ENCODE measurements around the gene AK9. TPM values are rescaled to one million over a fixed set of nuclear protein-coding genes. Genes with fewer than 3 reads are reported as not detected.

Gene AK9
- total RNA-seq, 4 donors from 2014 or later = 9.1 to 15.7 (median 13.2) TPM

DNA sequence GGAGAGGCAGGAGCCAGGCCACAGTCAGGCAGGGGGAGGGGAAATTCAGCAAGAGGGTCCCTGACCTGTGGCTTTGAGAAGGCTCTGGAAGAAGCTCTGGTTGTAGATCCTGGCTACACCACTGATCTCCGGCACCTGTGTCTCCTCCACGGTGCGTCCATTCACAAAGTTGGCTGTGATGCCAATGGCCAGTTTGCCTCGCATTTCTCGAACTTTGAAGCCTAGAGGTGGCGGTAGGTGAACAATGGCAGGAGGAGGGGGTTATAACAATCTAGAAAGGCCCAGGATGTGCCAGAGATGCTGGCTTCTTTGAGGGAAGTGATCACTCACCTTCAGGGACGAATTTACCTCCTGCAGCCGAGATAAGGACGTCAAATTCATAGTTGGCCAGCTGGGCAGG is 238.8 kb downstream of the AK9 start:
- H3K27ac ChIP-seq = no peak overlapping the region
- 96 to 100% methylated on average over 7 to 8 of the region's 9 CpGs for WGBS, 2 donors (ENCODE audit: low coverage in 1 of 2)
- TF ChIP-seq POLR2A (IDR thresholded peaks at IDR 0.05) (no peak), POLR2AphosphoS5 (IDR thresholded peaks at IDR 0.05) (no peak), EP300 (IDR thresholded peaks at IDR 0.05) (no peak)
- TF ChIP-seq, protein P1, sequence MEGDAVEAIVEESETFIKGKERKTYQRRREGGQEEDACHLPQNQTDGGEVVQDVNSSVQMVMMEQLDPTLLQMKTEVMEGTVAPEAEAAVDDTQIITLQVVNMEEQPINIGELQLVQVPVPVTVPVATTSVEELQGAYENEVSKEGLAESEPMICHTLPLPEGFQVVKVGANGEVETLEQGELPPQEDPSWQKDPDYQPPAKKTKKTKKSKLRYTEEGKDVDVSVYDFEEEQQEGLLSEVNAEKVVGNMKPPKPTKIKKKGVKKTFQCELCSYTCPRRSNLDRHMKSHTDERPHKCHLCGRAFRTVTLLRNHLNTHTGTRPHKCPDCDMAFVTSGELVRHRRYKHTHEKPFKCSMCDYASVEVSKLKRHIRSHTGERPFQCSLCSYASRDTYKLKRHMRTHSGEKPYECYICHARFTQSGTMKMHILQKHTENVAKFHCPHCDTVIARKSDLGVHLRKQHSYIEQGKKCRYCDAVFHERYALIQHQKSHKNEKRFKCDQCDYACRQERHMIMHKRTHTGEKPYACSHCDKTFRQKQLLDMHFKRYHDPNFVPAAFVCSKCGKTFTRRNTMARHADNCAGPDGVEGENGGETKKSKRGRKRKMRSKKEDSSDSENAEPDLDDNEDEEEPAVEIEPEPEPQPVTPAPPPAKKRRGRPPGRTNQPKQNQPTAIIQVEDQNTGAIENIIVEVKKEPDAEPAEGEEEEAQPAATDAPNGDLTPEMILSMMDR (IDR thresholded peaks at IDR 0.05) = no peak
- H3K4me1 ChIP-seq = peaks cover 0 to 32% (median 12%) of the 10 kb centered on the region in 3 donors
- no peaks in the 10 kb centered on the region for H3K27me3 ChIP-seq
- no peaks in the 10 kb centered on the region for H3K9me3 ChIP-seq
- ATAC-seq = no peak
- no peak overlapping the region for H3K4me3 ChIP-seq
- H3K36me3 ChIP-seq = peaks cover 0 to 14% of the 10 kb centered on the region in 2 donors

DNA sequence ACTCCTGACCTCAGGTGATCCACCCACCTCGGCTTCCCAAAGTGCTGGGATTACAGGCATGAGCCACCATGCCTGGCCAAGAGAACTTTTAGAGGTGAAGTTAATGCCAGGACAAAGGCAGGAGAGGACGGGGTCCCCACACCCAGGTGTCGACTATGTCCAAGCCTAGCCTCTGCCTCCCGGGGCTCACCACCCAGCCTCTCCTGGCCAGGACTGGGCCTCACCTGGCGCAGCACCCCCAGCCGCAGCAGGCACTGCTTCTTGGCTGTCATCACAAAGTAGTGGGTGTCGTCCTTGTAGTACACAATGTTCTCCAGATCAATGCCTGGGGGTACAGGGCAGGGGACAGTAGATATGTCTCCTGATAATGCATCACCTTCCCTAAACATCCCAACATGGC is 239.6 kb downstream of the AK9 start:
- TF ChIP-seq POLR2AphosphoS5 (IDR thresholded peaks at IDR 0.05) (no peak), EP300 (IDR thresholded peaks at IDR 0.05) (no peak), POLR2A (IDR thresholded peaks at IDR 0.05) (no peak)
- TF ChIP-seq, protein P1 (IDR thresholded peaks at IDR 0.05) = no peak
- no peak overlapping the region for H3K4me3 ChIP-seq
- no peaks in the 10 kb centered on the region for H3K27me3 ChIP-seq
- no peak for ATAC-seq
- H3K4me1 ChIP-seq = peaks cover 0 to 25% (median 12%) of the 10 kb centered on the region in 3 donors
- 90% methylated on average over 2 of the region's 7 CpGs; no CpG with 5 or more reads in 1 of the 2 donors for WGBS, 2 donors (ENCODE audit: low coverage in 1 of 2)
- H3K27ac ChIP-seq = no peak overlapping the region
- H3K9me3 ChIP-seq = no peaks in the 10 kb centered on the region
- peaks cover 0 to 22% of the 10 kb centered on the region in 2 donors for H3K36me3 ChIP-seq

DNA sequence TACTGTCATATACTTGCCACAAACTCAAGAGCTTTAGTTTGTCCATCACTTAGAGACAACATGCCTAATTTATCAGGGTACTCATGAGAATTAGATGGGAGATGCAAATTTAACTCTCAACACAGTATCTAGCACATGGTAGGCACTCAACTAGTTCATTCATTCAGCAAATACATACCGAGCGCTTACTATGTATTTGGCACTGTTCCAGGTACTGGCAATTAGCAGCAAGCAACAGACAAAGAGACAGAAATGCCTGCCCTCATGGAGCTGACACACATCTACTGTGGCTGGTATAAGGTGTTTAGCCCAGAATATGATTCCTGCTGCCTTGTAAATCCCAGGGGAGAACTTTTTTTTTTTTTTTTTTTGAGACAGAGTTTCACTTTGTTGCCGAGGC is 240.2 kb downstream of the AK9 start:
- ATAC-seq = no peak
- WGBS, 2 donors (ENCODE audit: low coverage in 1 of 2) = 83 to 90% methylated on average over 2 to 3 of the region's 3 CpGs
- Histone ChIP-seq H3K27me3 (no peaks in the 10 kb centered on the region), H3K4me3 (no peak overlapping the region), H3K4me1 (peaks cover 0 to 19% (median 8%) of the 10 kb centered on the region in 3 donors), H3K27ac (no peak overlapping the region), H3K9me3 (no peaks in the 10 kb centered on the region), H3K36me3 (peaks cover 0 to 28% of the 10 kb centered on the region in 2 donors)
- no peak for TF ChIP-seq EP300 (IDR thresholded peaks at IDR 0.05)
- TF ChIP-seq, protein P1 (IDR thresholded peaks at IDR 0.05) = no peak
- TF ChIP-seq POLR2A (IDR thresholded peaks at IDR 0.05) = no peak
- TF ChIP-seq POLR2AphosphoS5 (IDR thresholded peaks at IDR 0.05) = no peak

DNA sequence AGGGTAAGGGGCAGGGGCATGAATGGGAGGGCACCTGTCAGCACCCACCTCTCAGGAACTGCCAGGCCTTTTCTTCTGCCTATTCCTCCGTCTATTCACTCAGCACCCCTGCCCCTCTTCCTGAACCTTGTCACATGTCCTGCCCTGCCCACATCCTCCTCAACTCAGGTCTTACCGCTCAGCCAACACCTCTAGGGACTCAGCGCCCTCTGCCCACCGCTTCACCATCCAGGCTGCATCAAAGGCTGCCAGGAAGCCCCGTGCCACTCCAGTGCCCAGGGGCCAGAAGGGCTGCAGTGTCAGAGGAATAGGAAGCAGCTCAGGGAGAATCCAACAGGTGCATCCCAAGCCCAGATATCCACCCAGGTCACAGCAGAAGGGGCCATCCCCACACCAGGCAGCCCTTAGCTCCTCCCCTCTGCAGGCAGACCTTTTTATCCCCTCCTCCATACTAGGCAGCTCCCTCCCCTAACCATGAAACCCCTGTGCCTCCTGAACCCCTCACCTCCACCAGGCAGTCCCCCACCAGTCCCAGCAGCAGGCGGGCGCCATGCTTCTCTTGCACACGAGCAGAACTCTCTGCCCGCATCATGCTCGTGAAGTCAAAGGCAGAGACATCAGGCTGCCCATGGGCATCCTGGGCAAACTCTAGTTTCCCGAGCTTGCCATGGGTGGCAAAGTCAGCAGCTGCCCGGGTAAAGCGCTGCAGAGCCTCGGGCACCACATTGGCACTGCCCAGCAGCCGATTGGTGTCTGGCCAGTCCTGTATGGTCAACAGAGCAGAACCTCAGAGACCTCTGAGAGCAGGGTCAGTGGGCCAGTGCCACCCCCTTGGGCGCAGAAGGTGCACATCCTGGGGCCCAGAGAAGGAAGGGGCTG is 241.0 kb downstream of the AK9 start:
- H3K4me1 ChIP-seq = peaks cover 0 to 16% (median 8%) of the 10 kb centered on the region in 3 donors
- H3K27ac ChIP-seq = no peak overlapping the region
- no peak for TF ChIP-seq POLR2AphosphoS5 (IDR thresholded peaks at IDR 0.05)
- TF ChIP-seq EP300 (IDR thresholded peaks at IDR 0.05) = no peak
- TF ChIP-seq, protein P1 (IDR thresholded peaks at IDR 0.05) = no peak
- TF ChIP-seq POLR2A (IDR thresholded peaks at IDR 0.05) = no peak
- no peaks in the 10 kb centered on the region for H3K9me3 ChIP-seq
- H3K36me3 ChIP-seq = peaks cover 0 to 36% of the 10 kb centered on the region in 2 donors
- no peak overlapping the region for H3K4me3 ChIP-seq
- ATAC-seq = no peak
- WGBS, 2 donors (ENCODE audit: low coverage in 1 of 2) = 58 to 73% methylated on average over 1 to 4 of the region's 16 CpGs
- no peaks in the 10 kb centered on the region for H3K27me3 ChIP-seq
